Neural cell (in vitro differentiated cells): Measurements from ENCODE around the gene AK2.

Experiments
- EP300 ChIP-seq: fragments of 450-650 bp; conservative IDR thresholded peaks from 2 replicates; pipeline ENCODE4 v1.6.1; 2014; ENCODE audit warnings: antibody characterized with exemption, mild to moderate bottlenecking, moderate library complexity; ENCODE audit not compliant: poor library complexity, severe bottlenecking
- EZH2 ChIP-seq: fragments of 200-600, 300-800 bp; shearing (Covaris generic), sonication (generic); IDR thresholded peaks from 2 replicates; pipeline ENCODE4 v1.6.1; 2014; ENCODE audit warnings: antibody characterized with exemption, low read length, borderline replicate concordance, mild to moderate bottlenecking; ENCODE audit not compliant: insufficient read depth, poor library complexity, severe bottlenecking
- POLR2AphosphoS5 ChIP-seq: IDR thresholded peaks from 2 replicates; pipeline ENCODE4 v1.6.1; 2012
- RAD21 ChIP-seq: fragments of 450-650 bp; conservative IDR thresholded peaks from 2 replicates; pipeline ENCODE4 v1.6.1; 2014; ENCODE audit warnings: antibody characterized with exemption, mild to moderate bottlenecking, moderate library complexity
- TAF1 ChIP-seq: IDR thresholded peaks from 2 replicates; pipeline ENCODE4 v1.6.1; 2012; ENCODE audit warnings: low read depth
- TF ChIP-seq, protein P1 (sequence below): fragments of 450-650 bp; IDR thresholded peaks from 2 replicates; pipeline ENCODE4 v1.5.1; 2014; ENCODE audit warnings: antibody characterized with exemption, mild to moderate bottlenecking, moderate library complexity; ENCODE audit not compliant: poor library complexity, severe bottlenecking
- TF ChIP-seq, protein P2 (sequence below): IDR thresholded peaks from 2 replicates; pipeline ENCODE4 v1.6.1; 2012; ENCODE audit warnings: borderline replicate concordance

DNA sequence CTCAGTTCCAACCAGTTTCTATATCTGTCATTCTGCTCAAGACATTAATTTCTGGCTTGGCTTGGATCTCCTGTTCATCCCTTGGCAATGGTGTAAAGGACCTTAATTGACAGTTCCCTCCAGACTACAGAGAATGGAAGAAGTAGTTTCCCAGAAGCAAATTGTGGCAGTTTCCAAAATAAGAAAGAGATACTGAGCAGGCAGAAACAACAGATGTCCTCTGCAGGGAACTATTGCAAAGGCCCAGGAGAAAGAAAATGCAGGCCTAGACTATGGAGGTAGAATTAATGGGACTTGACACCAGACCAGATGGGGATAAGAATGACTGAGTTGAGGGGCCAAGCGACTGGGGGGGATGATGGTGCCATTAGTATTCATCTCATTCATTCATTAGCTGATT lies 6.1 kb upstream of the AK2 start:
- TF ChIP-seq, protein P1, sequence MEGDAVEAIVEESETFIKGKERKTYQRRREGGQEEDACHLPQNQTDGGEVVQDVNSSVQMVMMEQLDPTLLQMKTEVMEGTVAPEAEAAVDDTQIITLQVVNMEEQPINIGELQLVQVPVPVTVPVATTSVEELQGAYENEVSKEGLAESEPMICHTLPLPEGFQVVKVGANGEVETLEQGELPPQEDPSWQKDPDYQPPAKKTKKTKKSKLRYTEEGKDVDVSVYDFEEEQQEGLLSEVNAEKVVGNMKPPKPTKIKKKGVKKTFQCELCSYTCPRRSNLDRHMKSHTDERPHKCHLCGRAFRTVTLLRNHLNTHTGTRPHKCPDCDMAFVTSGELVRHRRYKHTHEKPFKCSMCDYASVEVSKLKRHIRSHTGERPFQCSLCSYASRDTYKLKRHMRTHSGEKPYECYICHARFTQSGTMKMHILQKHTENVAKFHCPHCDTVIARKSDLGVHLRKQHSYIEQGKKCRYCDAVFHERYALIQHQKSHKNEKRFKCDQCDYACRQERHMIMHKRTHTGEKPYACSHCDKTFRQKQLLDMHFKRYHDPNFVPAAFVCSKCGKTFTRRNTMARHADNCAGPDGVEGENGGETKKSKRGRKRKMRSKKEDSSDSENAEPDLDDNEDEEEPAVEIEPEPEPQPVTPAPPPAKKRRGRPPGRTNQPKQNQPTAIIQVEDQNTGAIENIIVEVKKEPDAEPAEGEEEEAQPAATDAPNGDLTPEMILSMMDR: no peak
- TF ChIP-seq EP300: no peak
- TF ChIP-seq POLR2AphosphoS5: no peak
- no peak for TF ChIP-seq TAF1
- no peak for TF ChIP-seq EZH2
- TF ChIP-seq RAD21: no peak
- TF ChIP-seq, protein P2, sequence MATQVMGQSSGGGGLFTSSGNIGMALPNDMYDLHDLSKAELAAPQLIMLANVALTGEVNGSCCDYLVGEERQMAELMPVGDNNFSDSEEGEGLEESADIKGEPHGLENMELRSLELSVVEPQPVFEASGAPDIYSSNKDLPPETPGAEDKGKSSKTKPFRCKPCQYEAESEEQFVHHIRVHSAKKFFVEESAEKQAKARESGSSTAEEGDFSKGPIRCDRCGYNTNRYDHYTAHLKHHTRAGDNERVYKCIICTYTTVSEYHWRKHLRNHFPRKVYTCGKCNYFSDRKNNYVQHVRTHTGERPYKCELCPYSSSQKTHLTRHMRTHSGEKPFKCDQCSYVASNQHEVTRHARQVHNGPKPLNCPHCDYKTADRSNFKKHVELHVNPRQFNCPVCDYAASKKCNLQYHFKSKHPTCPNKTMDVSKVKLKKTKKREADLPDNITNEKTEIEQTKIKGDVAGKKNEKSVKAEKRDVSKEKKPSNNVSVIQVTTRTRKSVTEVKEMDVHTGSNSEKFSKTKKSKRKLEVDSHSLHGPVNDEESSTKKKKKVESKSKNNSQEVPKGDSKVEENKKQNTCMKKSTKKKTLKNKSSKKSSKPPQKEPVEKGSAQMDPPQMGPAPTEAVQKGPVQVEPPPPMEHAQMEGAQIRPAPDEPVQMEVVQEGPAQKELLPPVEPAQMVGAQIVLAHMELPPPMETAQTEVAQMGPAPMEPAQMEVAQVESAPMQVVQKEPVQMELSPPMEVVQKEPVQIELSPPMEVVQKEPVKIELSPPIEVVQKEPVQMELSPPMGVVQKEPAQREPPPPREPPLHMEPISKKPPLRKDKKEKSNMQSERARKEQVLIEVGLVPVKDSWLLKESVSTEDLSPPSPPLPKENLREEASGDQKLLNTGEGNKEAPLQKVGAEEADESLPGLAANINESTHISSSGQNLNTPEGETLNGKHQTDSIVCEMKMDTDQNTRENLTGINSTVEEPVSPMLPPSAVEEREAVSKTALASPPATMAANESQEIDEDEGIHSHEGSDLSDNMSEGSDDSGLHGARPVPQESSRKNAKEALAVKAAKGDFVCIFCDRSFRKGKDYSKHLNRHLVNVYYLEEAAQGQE: no peak
